Panc1 (cell line): ENCODE data around the gene SPP1. TPM values are rescaled to one million over a fixed set of nuclear protein-coding genes. Genes with fewer than 3 reads are reported as not detected.

Experiments
- ATAC-seq: fragments of 200-7000 bp; cut with Tn5 transposase; 2 replicates; pipeline ENCODE4 v1.9.1; 2020; ENCODE audit warnings: mild to moderate bottlenecking, moderate library complexity
- BruUV-seq: library from RNA; stranded (reverse); fragments of 400-500 nt; replicated peaks from 2 replicates; lab custom pipeline; 2021; lab: Mats Ljungman, UMichigan
- CTCF ChIA-PET: fragments of 300-600 bp; sonication (Branson Sonifier 250); formaldehyde crosslinking; loops from one replicate; lab custom pipeline; 2022; ENCODE audit warnings: antibody characterized with exemption; lab: Charles Lee
- POLR2A ChIA-PET: fragments of 300-600 bp; sonication (Branson Sonifier 250); formaldehyde crosslinking; loops from one replicate; lab custom pipeline; 2022; ENCODE audit warnings: antibody characterized with exemption; lab: Charles Lee
- DNase-seq: peaks from one replicate; pipeline ENCODE4 v3.0.0-alpha.2; 2010; ENCODE audit warnings: low read depth, low spot score
- H3K27ac ChIP-seq: 2 replicates; pipeline ENCODE4 v1.5.1; 2011; ENCODE audit warnings: mild to moderate bottlenecking, low read length, inconsistent platforms
- H3K27me3 ChIP-seq: fragments of 200-500 bp; sonication (Bioruptor generic); 2 replicates; pipeline ENCODE4 v1.6.0; 2014; ENCODE audit warnings: low read length, inconsistent platforms; ENCODE audit not compliant: control insufficient read depth, insufficient read depth
- H3K36me3 ChIP-seq: fragments of 200-500 bp; sonication (Bioruptor generic); 2 replicates; pipeline ENCODE4 v1.5.1; 2014; ENCODE audit warnings: inconsistent platforms, mild to moderate bottlenecking, low read length, moderate library complexity; ENCODE audit not compliant: control insufficient read depth, insufficient read depth
- H3K4me1 ChIP-seq: 2 replicates; pipeline ENCODE4 v1.5.1; 2011; ENCODE audit warnings: inconsistent platforms, mild to moderate bottlenecking, low read length, moderate library complexity; ENCODE audit not compliant: control insufficient read depth, insufficient read depth
- H3K4me3 ChIP-seq, 2 experiments: 2 replicates each; pipeline ENCODE4 v1.5.1; 2011 to 2012; ENCODE audit warnings: low read depth in 2 of 2, low read length in 2 of 2, mild to moderate bottlenecking in 2 of 2, inconsistent platforms in 1 of 2, moderate library complexity in 1 of 2
- H3K9me3 ChIP-seq: fragments of 200-500 bp; sonication (Bioruptor generic); 2 replicates; pipeline ENCODE4 v1.5.1; 2014; ENCODE audit warnings: low read depth, mild to moderate bottlenecking, inconsistent platforms, low read length, moderate library complexity; ENCODE audit not compliant: control insufficient read depth, insufficient read depth
- CTCF ChIP-seq: fragments of 450-650 bp; IDR thresholded peaks from 2 replicates; pipeline ENCODE4 v1.5.1; 2017; ENCODE audit warnings: mild to moderate bottlenecking
- POLR2AphosphoS5 ChIP-seq: IDR thresholded peaks from 2 replicates; pipeline ENCODE4 v1.6.1; 2012; ENCODE audit warnings: mild to moderate bottlenecking, low read depth, low read length, moderate library complexity
- REST ChIP-seq, 2 experiments: IDR thresholded peaks; 2 replicates each; pipeline ENCODE4 v1.6.1; 2011 to 2012; ENCODE audit warnings: low read depth in 2 of 2, control low read depth in 1 of 2, low read length in 1 of 2, mild to moderate bottlenecking in 1 of 2, moderate library complexity in 1 of 2; ENCODE audit not compliant: insufficient read depth in 1 of 2
- SIN3A ChIP-seq: IDR thresholded peaks from 2 replicates; pipeline ENCODE4 v1.6.1; 2012; ENCODE audit warnings: low read depth, mild to moderate bottlenecking, low read length, moderate library complexity, borderline replicate concordance; ENCODE audit not compliant: insufficient read depth
- TCF7L2 ChIP-seq: IDR thresholded peaks from 2 replicates; pipeline ENCODE4 v1.6.1; 2011; ENCODE audit warnings: mild to moderate bottlenecking, low read depth, low read length, inconsistent platforms
- in situ Hi-C: cut with HindIII; loops from 2 replicates; pipeline ENCODE4 v1.10.0; 2016; ENCODE audit warnings: low sequenced_read_pairs, low pct_unique_long_range_greater_than_20kb
- intact Hi-C: fragments of 100-400 bp; cut with micrococcal nuclease; formaldehyde crosslinking; loops from one replicate; pipeline ENCODE4 v1.10.0; 2022; ENCODE audit not compliant: unreplicated experiment
- total RNA-seq: library from RNA; stranded (reverse); gene quantifications from one replicate; pipeline ENCODE4 v1.2.1, GENCODE V29; 2021; ENCODE audit not compliant: unreplicated experiment

The SPP1 gene
- total RNA-seq, 1 experiment from 2014 or later, result 1.6 TPM

GRCh38 chr4:87930629-87931028, 44.9 kb upstream of the SPP1 start:
- BruUV-seq, result no TSS peak
- DNase-seq (no peak), ATAC-seq (no peak)
- Histone ChIP-seq H3K36me3 (no peaks in the 10 kb centered on the region), H3K27me3 (no peaks in the 10 kb centered on the region), H3K27ac (no peak overlapping the region), H3K9me3 (no peaks in the 10 kb centered on the region), H3K4me1 (no peaks in the 10 kb centered on the region), H3K4me3 (no peak overlapping the region)
- no peak for TF ChIP-seq POLR2AphosphoS5
- TF ChIP-seq REST (IDR thresholded peaks at IDR 0.05; ENCODE audit: insufficient read depth in 1 of 2, low read depth in 2 of 2, low read length in 1 of 2), result no peak
- TF ChIP-seq SIN3A, result no peak
- no peak for TF ChIP-seq CTCF
- intact Hi-C loops (no loop called here), in situ Hi-C loops (no loop called here)
- ChIA-PET CTCF (no interaction called here), POLR2A (no interaction called here)

- Histone ChIP-seq H3K36me3 (no peaks in the 10 kb centered on the region), H3K4me3 (no peak overlapping the region), H3K27me3 (no peaks in the 10 kb centered on the region), H3K27ac (no peak overlapping the region), H3K9me3 (no peaks in the 10 kb centered on the region), H3K4me1 (no peaks in the 10 kb centered on the region)
- ChIA-PET CTCF (no interaction called here), POLR2A (no interaction called here)
- intact Hi-C loops (no loop called here), in situ Hi-C loops (no loop called here)
- TF ChIP-seq POLR2AphosphoS5, result no peak
- no peak for TF ChIP-seq CTCF
- no peak for TF ChIP-seq REST (IDR thresholded peaks at IDR 0.05; ENCODE audit: insufficient read depth in 1 of 2, low read depth in 2 of 2, low read length in 1 of 2)
- no peak for TF ChIP-seq SIN3A
- no peak for TF ChIP-seq TCF7L2
- ATAC-seq (no peak), DNase-seq (no peak)
- BruUV-seq, result no TSS peak
Observed at GRCh38 chr4:87931932-87932331, 43.6 kb upstream of the SPP1 start.
